GM11168 (cell line): ENCODE data around the gene GRAMD1B.

ENCODE experiments used
- in situ Hi-C: fragments of 300-500 bp; cut with MboI; formaldehyde crosslinking; loops from one replicate; pipeline ENCODE4 v1.12.0; 2022; ENCODE audit warnings: low sequenced_read_pairs; ENCODE audit not compliant: unreplicated experiment

Gene GRAMD1B

DNA sequence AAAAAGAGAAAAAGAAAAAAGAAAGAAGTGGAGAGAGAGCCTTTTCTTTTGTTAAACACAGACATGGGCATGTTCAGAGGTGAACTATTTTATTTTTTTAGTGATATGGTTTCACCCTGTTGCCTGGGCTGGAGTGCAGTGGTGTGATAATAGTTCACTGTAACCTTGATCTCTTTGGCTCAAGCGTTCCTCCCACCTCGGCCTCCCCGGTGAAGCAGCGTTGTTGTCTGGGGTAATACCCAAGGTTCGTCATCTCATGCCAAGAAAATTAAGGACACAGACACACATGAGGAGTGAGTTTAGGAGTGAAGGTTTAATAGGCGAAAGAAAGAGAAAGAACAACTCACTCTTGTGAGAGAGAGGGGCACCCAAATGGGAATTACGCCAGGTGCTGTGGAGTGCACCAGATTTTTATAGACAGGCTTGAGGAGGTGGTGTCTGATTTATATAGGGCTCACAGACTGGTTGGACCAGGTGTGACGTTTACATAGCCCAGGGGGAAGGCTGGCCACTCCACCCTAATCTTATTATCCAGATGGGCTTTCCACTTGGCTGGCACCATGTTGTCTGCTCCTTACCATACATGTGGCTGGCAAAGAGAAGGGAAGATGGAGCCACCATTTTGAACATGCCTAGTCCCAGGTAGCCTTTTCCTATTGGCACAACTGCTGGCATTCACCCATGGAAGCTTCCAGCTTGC is 42.3 kb downstream of the GRAMD1B start:
- in situ Hi-C loops = loop anchor here (5.0 kb wide), 1 partner anchor 90 kb away; no protein-coding TSS in a partner anchor

DNA sequence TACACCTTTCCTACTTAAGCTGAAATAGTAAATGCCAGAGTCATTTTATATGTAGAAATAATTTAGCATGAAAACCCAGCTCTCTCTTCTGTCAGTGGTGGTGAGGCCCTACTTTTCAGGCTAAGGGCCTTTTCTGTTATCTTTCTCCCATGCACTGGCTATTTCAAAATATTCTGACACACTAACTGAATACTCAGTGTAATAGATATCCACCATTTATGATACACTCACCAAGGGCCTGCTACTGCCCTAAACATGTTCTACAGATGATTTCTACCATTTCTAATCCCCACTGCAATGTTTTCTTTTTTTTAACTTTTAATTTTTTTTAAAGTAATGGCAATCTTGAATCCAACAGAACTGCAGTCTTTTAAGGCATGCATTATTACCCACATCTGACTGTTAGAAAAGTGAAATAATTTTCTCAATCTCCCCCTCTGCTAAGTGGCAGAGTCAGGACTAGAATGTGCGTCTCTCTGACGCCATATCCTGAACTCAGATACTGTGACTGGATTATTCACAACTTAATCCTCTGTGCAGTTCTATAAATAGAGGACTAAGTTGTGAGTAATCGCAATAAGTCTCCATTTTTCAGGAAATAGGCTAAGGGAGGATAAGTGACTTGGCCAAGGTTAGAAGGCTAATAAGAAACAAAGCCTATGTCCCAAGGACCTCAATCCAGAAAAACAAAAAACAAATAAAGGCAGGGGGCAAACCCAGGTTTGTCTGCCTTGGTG is 44.0 kb downstream of the GRAMD1B start:
- in situ Hi-C loops = loop anchor here (5.0 kb wide), 1 partner anchor 92 kb away; no protein-coding TSS in a partner anchor

DNA sequence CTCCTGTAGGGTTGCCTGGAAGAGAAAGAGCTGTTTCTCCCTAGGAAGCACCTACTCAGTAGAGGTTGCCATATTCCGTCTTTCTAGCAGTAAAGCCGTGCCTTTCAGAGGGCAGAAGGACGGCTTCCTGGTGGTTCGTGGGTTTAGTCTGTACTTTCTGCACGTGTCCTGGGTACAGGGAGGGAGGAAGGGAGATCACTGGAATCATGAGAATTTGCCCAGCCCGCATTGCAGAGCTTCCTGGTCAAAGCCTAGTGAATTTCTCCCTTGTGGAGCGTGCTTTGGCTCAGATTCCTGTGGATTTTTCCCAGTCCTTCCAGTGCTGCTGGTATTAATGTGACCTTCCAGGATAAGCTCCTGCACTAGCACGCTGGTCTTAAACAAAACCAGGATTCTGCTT is 44.9 kb downstream of the GRAMD1B start:
- in situ Hi-C loops = loop anchor here (5.0 kb wide), 2 partner anchors 93 to 173 kb away; no protein-coding TSS in a partner anchor

DNA sequence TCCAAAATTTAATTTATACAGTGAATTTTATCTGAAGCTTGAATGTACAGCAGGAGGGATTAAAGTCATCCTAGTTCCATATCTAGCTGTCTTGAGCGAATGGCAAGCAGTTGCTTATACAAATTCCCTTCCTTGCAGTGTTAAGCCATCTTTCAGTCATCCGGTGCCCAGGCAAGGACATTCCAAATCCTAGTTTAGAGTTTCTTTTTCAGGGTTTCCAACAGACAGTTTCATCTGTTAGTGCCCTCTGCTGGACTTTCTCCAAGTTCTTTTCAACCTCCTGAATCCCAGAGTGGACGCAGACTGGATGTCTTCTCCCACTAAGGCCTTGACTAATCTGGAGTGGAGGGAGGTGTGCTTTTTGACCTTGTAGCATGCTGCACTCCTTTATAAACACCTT is 45.4 kb downstream of the GRAMD1B start:
- in situ Hi-C loops = loop anchor here (5.0 kb wide), 1 partner anchor 173 kb away; no protein-coding TSS in a partner anchor

DNA sequence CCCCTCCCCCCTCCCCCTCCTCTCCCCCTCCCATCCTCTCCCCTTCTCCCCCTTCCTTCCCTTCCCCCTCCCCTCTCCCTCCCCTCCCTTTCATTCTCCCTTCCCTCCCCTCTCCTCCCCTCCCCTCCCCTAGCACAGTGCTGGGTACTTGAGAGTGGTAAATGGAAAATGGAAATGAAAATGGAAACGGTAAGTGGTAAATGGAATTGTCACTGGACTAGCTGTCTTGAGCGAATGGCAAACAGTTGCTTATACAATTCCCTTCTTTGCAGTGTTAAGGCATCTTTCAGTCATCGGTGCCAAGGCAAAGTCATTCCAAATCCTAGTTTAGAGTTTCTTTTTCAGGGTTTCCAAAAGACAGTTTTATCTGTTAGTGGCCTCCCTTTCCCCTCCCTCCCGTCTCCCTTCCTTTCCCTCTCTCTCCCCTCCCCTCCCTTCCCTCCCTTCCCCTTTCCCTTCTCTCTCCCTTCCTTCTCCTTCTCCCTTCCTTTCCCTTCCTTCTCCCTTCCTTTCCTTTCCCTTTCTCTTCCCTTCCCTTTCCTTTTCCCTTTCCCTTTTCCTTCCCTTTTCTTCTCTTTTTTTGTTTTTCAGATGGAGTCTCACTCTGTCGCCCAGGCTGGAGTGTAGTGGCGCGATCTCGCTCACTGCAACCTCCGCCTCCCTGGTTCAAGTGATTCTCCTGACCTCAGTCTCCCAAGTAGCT is 47.3 kb downstream of the GRAMD1B start:
- in situ Hi-C loops = loop anchor here (5.0 kb wide), 1 partner anchor 175 kb away; no protein-coding TSS in a partner anchor

DNA sequence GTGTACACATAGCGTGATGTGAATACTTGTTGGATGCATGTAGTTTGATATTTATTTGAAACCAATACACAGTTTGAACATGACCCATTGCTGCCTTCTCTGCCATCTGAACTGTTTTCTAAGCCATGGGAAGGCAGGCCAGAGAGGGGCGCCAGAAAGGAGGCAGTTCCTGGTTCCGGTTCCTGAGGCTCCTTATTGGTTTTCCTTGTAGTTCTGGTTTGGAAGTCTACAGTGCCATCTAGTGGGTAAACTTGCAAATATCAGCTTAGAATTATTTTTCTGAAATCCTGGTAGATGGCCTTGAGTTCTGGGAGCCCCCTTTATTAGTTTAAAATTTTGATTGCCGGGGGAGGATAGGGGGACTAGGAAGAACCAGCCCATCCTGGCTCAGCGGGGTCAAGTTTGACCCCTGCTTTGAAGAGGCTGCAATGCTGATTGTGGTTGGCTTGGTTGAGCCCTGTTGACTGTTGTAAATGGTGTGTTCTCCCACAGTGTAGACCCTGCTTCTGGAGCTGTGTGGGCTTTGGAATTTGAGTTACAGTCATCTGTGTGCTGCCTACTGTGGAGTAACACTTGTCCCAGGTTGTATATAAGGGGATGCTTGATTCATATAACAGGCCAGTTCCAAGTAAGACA is 48.4 kb downstream of the GRAMD1B start:
- in situ Hi-C loops = loop anchor here (5.0 kb wide), 1 partner anchor 176 kb away; no protein-coding TSS in a partner anchor

DNA sequence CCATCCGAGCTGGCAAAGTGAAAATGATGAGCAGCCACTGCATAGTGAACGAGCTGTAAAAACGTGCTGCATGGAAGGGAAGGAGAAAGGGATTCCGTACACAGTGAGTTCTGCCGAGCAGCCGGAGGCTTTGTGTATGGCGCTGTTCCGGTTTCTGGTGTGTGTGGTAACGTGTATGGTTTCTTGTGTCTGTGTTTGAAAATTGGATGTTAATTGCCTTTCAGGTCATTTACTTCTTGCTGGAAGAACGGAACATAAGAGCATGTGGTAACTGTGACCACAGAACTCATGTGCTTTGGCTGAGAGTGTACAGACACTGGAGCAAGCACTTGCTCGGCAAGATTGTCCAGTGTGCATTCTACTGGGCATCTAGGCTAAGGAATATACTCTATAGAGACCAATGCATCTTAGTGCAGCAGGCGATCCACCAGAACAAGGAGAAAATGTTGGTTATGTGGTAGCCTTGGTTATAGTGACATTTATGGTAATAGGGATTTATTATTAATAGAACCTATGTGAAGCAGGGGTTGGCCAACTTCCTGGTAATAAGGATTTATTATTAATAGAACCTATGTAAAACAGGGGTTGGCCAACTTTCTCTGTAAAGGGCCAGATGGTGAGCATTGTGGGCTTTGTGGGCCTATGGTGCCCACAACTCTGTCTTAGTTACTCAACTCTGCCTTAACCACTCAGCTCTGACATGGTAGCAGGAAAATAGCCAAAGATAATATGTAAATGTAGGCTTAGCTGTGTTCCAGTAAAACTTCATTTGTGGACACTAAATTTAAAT is 49.2 kb downstream of the GRAMD1B start:
- in situ Hi-C loops = loop anchor here (5.0 kb wide), 1 partner anchor 177 kb away; no protein-coding TSS in a partner anchor

DNA sequence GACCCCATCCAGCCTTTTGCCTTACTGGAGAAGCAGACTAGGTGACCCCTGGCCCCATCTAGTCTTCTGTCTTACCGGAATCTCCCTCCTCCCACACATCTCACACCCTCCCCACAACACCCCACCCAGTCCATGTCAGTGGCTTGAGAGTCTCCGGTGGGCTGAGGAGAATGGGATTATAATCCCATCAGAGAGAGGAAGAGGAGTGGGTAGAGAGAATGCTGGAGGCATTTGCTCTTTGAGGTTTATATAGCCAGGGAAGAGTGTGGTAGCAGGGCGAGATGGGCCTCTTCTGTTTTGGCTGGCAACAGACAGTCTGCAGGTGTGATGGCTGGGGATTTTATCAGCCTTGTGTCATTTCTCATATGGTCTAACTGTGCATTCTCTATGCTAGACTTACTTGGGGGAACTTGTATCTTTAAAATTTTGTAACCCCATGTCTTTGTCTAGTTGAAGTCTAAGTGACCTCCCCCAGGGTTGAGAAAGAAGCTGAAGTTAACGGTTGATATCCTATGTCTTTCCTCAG is 50.3 kb downstream of the GRAMD1B start:
- in situ Hi-C loops = no loop called here

DNA sequence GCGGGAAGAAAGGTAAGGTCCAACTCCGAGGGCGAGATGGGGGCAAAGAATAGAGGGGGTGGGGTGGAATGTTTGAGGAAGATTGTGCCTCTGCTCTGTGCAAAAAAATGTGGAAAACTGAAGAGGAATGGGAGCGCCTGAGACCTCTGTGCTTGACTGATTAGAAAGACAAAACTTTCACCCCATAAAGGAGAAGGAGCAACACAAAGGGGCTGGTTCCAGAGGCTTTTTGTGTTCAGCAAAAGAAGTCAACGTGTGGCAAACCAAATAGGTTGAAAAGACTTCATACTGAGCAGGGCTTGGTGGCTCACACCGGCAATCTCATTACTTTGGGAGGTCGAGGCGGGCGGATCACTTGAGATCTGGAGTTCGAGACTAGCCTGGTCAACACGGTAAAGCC is 50.8 kb downstream of the GRAMD1B start:
- in situ Hi-C loops = no loop called here

DNA sequence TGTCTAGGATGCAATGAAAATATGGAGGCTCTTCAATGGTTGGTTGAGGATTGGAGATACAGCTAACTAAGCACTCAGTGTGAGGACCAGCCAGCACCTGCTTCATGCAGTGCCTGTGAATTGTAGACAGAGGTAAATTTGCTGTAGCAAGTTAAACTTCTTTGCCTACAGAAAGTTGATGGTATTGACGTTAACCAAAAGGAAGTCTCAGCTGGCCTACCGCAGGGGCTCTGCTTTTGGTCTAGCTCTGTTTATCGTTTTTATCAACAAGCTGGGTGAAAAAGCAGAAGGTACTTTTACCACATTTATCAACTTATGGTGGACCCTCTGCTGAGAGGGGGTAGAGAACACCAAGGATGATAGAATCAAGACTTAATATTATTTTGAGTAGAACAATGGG is 51.6 kb downstream of the GRAMD1B start:
- in situ Hi-C loops = no loop called here

DNA sequence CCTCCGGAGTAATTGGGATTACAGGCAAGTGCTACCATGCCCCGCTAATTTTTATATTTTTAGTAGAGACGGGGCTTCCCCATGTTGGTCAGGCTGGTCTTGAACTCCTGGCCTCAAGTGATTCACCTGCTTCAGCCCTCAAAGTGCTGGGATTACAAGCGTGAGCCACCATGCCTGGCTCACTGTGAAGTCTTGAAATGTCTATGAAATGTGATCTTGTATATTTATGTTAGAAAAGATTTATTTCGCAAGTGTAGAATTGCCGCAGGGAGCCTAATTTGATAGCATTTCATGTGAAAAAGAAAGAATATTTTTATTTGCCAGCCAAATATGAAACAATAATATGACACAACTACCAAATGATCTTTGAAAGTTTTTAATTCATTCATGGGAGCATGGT is 52.1 kb downstream of the GRAMD1B start:
- in situ Hi-C loops = no loop called here

DNA sequence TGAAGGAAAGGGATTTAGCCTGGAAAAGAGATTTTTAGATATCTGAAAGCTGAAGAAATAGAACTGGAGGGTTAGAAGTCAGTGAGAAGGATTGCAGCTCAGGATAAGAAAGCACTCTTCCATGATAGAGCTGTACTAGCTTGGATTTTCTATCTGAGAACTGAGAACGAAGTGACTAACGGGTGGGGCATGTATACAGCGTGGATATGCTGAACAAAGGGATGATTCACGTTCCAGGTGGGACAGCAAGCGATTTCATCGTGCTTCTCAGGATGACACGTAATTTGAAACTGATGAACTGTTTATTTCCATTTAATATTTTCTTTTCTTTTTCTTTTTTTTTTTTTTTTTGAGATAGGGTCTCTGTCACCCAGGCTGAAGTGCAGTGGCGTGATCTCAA is 53.0 kb downstream of the GRAMD1B start:
- in situ Hi-C loops = no loop called here

DNA sequence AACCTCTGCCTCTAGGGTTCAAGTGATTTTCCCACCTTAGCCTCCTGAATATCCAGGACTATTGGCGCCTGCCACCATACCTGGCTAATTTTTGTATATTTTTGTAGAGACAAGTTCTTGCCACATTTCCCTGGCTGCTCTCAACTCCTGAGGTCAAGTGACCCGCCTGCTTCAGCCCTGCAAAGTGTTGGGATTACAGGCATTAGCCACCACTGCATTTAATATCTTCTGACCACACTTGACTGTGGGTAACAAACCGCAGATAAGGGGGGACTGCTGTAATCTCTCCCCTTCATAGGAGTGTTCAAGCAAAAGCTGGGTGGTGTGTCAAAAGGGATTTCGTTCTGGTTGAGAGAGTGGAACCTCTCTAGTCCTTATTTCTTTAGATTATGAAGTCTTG is 53.4 kb downstream of the GRAMD1B start:
- in situ Hi-C loops = no loop called here

DNA sequence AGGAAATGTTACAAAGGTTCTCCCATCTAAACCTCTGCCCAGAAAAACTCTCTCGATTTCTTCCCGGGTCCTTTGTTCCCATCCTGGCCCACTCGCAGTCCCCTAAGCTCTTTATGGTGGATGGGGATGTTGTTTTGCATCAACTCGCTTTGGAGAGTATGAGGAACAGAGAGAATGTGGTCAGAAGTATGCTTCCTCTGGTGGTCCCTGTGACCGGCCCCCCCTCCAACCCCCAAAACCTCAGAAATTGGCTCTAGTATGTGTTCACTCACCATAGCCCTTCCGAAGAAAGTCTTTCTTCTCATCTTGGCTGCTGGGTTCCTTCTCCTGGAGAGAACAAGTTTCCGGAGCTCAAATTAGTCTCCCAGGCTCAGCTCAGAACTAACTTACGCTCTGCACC is 54.4 kb downstream of the GRAMD1B start:
- in situ Hi-C loops = no loop called here

DNA sequence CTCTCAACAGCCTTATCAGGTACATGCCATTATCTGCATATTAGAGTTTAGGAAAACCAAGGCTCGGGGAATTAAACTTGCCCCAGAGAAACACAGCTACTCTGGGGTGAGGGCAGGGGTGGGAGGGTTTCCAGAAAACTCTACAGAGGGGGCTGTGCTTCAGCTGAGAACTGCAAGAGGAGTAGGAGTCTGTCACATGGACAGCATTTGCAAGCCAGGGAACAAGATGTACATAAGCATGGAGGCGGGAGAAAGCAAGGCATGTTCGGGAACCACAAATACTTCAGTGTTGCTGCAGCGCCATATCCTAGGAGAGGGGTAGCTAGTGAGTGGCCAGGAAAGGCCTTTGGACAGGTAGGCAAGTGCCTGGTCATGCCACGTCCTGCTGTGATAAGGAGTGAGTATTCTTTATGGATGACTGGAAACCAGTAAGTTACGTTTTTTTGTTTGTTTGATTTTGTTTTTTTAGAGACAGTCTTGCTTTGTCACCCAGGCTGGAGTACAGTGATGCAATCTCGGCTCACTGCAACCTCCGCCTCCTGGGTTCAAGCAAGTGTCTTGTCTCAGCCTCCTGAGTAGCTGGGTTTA is 57.2 kb downstream of the GRAMD1B start:
- in situ Hi-C loops = no loop called here

DNA sequence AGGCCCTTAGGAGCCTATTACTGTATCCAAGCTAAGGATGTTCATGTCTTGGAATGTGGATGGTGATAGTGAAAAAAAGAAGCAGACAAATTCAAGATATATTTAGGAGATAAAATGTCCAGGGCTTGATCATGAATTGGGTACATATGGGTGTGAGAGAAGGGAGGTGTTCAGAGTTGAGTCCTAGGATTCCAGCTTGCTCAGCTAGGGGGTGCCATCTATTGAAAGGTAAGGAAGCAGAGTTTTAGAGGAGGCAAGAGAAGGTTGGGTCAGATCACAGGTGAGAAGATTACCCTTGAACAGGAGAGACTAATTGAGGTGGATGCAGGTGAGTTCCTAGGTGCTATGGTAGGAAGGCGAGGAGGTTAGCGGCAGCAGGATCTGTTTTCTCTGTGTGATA is 60.5 kb downstream of the GRAMD1B start:
- in situ Hi-C loops = no loop called here

DNA sequence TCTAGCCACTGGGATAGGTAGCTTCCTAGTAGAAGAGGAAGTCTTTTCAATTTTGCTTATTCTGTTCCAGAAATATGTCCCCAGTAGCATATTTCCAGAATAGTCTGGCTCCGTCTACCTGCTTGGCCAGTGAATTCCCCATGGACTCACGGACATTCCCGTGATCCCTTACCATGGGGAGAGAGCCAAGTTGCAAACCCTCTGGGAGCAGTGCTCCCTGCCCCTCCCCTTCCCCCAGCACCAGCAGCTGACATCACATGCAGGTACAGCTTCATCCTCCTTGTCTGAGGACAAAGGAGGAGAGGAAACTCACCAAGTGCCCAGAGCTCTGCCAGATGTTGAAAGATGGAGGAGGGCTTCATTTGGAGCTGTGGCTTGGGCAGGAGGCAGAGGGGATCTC is 61.2 kb downstream of the GRAMD1B start:
- in situ Hi-C loops = no loop called here

DNA sequence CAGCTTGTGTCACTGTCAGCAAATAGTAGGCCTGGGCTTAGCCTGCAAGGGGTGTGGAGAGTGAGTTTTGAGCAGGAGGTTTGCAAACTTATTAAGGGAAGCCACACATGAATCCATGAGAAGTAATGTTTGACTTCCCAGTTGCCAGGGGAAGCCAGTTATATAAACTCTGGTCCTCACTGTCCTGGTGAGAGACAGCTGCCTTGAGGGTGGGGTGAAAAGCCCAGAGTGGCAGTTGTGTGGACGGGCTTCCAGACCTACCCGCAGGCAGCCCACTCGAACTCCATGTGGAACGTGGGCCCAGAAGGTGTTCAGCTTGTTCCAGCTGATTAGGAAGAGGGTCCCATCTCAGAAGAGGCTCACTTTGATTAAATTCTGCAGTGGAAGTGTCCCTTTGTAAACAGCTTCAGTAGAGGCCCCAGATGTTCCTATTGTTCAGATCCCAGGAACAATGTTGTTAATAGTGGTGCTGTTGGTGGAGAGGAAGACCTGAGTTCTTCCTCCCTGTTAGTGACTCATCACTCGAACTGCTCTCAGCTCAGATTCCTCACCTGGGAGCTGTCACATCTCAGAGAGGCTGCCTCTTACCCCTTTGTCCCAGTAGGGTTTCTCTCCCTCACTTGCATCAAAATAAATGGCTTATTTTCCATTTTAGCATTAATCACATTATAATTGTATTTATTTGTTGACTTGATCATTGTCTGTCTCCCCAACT is 63.4 kb downstream of the GRAMD1B start:
- in situ Hi-C loops = no loop called here
